MM.1S (cell line): ENCODE measurements around the gene ELMO3.
A peak's percentile ranks its signal among the peaks of the same experiment; 100 is the strongest.

Experiments
- DNase-seq: peaks from one replicate; pipeline ENCODE4 v3.0.0-alpha.2; 2015
- H2AFZ ChIP-seq: fragments of 300-600 bp; sonication (generic); 2 replicates; pipeline ENCODE4 v1.6.0; 2016; ENCODE audit warnings: antibody characterized with exemption, low read length
- H3F3A ChIP-seq: fragments of 300-600 bp; sonication (generic); 2 replicates; pipeline ENCODE4 v1.6.1; 2016; ENCODE audit warnings: mild to moderate bottlenecking, antibody characterized with exemption, low read length, moderate library complexity, mixed read lengths; ENCODE audit not compliant: insufficient read depth
- H3K27ac ChIP-seq: fragments of 300-600 bp; sonication (generic); 2 replicates; pipeline ENCODE4 v1.5.1; 2016; ENCODE audit warnings: mild to moderate bottlenecking, low read length
- H3K27me3 ChIP-seq: fragments of 300-600 bp; sonication (generic); replicated peaks from 2 replicates; pipeline ENCODE4 v1.6.0; 2016; ENCODE audit warnings: low read length; ENCODE audit not compliant: insufficient read depth
- H3K36me3 ChIP-seq: fragments of 300-600 bp; sonication (generic); replicated peaks from 2 replicates; pipeline ENCODE4 v1.6.1; 2016; ENCODE audit warnings: mild to moderate bottlenecking, low read length, mixed read lengths; ENCODE audit not compliant: insufficient read depth
- H3K4me1 ChIP-seq: fragments of 300-600 bp; sonication (generic); 2 replicates; pipeline ENCODE4 v1.6.1; 2016; ENCODE audit warnings: low read length, mixed read lengths
- H3K4me2 ChIP-seq: fragments of 300-600 bp; sonication (generic); 2 replicates; pipeline ENCODE4 v1.6.0; 2016; ENCODE audit warnings: low read depth, low read length
- H3K4me3 ChIP-seq: fragments of 300-600 bp; sonication (generic); 2 replicates; pipeline ENCODE4 v1.5.1; 2016; ENCODE audit warnings: low read length, mixed read lengths
- H3K79me2 ChIP-seq: fragments of 300-600 bp; sonication (generic); 2 replicates; pipeline ENCODE4 v1.6.1; 2016; ENCODE audit warnings: mixed run types, low read length, mixed read lengths
- H3K9ac ChIP-seq: fragments of 300-600 bp; sonication (generic); 2 replicates; pipeline ENCODE4 v1.6.1; 2016; ENCODE audit warnings: low read length, mixed read lengths
- H3K9me2 ChIP-seq: fragments of 300-600 bp; sonication (generic); replicated peaks from 2 replicates; pipeline ENCODE4 v1.6.1; 2016; ENCODE audit warnings: mild to moderate bottlenecking, low read length, mixed read lengths; ENCODE audit not compliant: insufficient read depth
- H3K9me3 ChIP-seq: fragments of 300-600 bp; sonication (generic); replicated peaks from 2 replicates; pipeline ENCODE4 v1.6.1; 2016; ENCODE audit warnings: mild to moderate bottlenecking, low read length, mixed read lengths; ENCODE audit not compliant: insufficient read depth
- H4K20me1 ChIP-seq: fragments of 300-600 bp; sonication (generic); 2 replicates; pipeline ENCODE4 v1.6.1; 2016; ENCODE audit warnings: mild to moderate bottlenecking, low read length, moderate library complexity, mixed read lengths; ENCODE audit not compliant: insufficient read depth
- CTCF ChIP-seq: fragments of 300-600 bp; sonication (generic); IDR thresholded peaks from 2 replicates; pipeline ENCODE4 v1.5.1; 2016; ENCODE audit warnings: antibody characterized with exemption, low read length, mixed read lengths
- EZH2 ChIP-seq: fragments of 300-600 bp; sonication (generic); optimal IDR thresholded peaks from 2 replicates; pipeline ENCODE3; 2017; ENCODE audit warnings: low read depth, mild to moderate bottlenecking, antibody characterized with exemption, low read length, mixed read lengths
- EZH2phosphoT487 ChIP-seq: fragments of 300-600 bp; sonication (generic); IDR thresholded peaks from 2 replicates; pipeline ENCODE4 v1.6.1; 2018; ENCODE audit warnings: antibody characterized with exemption, low read length

The ELMO3 gene

DNA sequence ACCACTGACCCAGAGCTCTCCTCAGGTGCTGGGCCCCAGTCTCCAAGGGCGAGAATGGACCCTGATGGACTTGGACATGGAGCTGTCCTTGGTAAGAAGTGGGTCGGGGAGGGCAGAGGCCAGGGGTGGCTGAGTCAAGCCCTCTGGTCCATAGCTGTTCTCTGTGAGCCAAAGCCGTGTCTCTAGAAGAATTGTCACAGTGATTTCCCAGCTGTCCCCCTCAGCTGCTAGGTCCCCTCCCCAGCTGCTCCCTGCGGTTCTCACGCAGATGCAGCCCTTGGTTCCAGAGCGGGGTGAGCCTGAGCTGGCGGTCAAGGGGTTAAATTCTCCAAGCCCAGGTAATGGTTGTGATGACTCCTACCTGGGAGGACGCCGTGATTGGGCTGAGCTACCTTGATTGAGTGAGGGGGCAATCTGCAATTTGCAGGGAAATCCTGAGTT, 29.9 kb upstream of the ELMO3 start:
- Histone ChIP-seq H3K36me3 (no peaks in the 10 kb centered on the region), H3K27ac (no peak overlapping the region), H4K20me1 (no peaks in the 10 kb centered on the region), H3K9me2 (no peaks in the 10 kb centered on the region), H3K4me1 (peaks cover 39% of the 10 kb centered on the region), H3K9me3 (no peaks in the 10 kb centered on the region), H3K79me2 (peaks cover 9% of the 10 kb centered on the region), H2AFZ (no peak overlapping the region), H3F3A (peaks cover 27% of the 10 kb centered on the region), H3K27me3 (no peaks in the 10 kb centered on the region), H3K4me2 (peak overlapping the region; percentile 97; the same call in 1 of the 2 replicates), H3K4me3 (no peak overlapping the region), H3K9ac (no peak overlapping the region)
- DNase-seq: no peak
- TF ChIP-seq CTCF (no peak), EZH2phosphoT487 (no peak), EZH2 (no peak)

GRCh38 chr16:67169642-67170167, 29.2 kb upstream of the ELMO3 start:
- Histone ChIP-seq H2AFZ (peak overlapping the region; percentile 91), H3K9me3 (no peaks in the 10 kb centered on the region), H3K9me2 (no peaks in the 10 kb centered on the region), H3K9ac (peak overlapping the region; percentile 73), H3K27ac (peak overlapping the region; percentile 77), H3K27me3 (no peaks in the 10 kb centered on the region), H3K4me1 (peaks cover 37% of the 10 kb centered on the region), H3K36me3 (no peaks in the 10 kb centered on the region), H3F3A (peaks cover 31% of the 10 kb centered on the region), H4K20me1 (no peaks in the 10 kb centered on the region), H3K79me2 (peaks cover 9% of the 10 kb centered on the region), H3K4me2 (peak overlapping the region; percentile 97), H3K4me3 (peak overlapping the region; percentile 70)
- peak; percentile 62 for TF ChIP-seq CTCF
- no peak for TF ChIP-seq EZH2phosphoT487
- TF ChIP-seq EZH2: no peak
- no peak for DNase-seq

DNA sequence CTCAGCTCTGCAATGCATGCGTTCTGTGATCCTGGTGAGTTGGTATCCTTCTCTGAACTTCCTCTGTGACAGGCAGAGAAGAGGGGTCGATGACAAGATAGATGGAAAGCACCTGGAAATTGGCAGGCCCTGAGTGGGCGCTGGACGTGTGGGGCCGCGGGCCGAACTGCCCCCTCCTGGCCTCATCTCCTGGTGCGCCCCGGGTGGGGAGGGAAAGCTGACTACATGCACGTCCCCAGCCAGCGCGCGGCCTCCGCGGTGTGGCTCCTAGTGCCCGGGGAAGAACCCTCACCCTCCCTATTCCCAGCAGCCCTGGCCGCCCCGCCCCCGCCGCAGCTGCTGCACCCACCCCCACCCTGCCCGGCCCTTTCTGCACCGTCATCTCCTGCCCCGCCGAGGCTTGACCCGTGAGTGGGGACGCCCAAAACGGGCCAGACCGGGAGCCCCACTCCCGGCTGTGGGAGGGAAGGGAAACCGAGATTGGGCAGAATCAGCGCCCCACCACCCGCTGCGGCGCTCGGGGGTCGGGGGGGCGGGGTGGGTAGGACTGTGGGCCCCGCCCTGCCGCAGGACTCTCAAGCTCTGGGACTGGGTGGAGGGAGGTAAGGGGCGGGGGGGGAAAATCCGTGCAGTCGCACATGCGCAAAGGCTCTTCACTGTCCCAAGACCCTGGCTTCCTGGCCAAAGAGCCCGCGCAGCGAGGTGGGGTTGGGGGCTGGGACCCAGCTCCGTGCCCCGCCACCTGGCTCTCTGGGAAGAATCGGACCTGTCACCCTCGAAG, 28.6 kb upstream of the ELMO3 start, which contains the start of gene NOL3:
TSS of gene NOL3 (plus strand) at position 371 of the 781 bp plus-strand sequence.
- no peaks in the 10 kb centered on the region for H3K27me3 ChIP-seq
- H3K9me3 ChIP-seq: no peaks in the 10 kb centered on the region
- peak within 1 kb of the TSS; percentile 77 for H3K27ac ChIP-seq
- peak; percentile 81 for DNase-seq
- H3K4me1 ChIP-seq: peaks cover 37% of the 10 kb centered on the region
- peaks cover 34% of the 10 kb centered on the region for H3F3A ChIP-seq
- H2AFZ ChIP-seq: peak within 1 kb of the TSS; percentile 91
- peak within 1 kb of the TSS; percentile 70 for H3K4me3 ChIP-seq
- H4K20me1 ChIP-seq: no peaks in the 10 kb centered on the region
- H3K36me3 ChIP-seq: no peaks in the 10 kb centered on the region
- peak within 1 kb of the TSS; percentile 97 for H3K4me2 ChIP-seq
- H3K9ac ChIP-seq: peak within 1 kb of the TSS; percentile 76
- peaks cover 9% of the 10 kb centered on the region for H3K79me2 ChIP-seq
- H3K9me2 ChIP-seq: no peaks in the 10 kb centered on the region
- no peak for TF ChIP-seq EZH2phosphoT487
- TF ChIP-seq CTCF: no peak
- TF ChIP-seq EZH2: no peak
